Activated T-cell treated with anti-CD3 and anti-CD28 coated beads, Interleukin-2, amount 50 U/mL, for 4 hours (primary cell): ENCODE data around the gene DVL1. TPM values are rescaled to one million over a fixed set of nuclear protein-coding genes. Genes with fewer than 3 reads are reported as not detected.
A peak's percentile ranks its signal among the peaks of the same experiment; 100 is the strongest.

ENCODE experiments used
- ATAC-seq, 2 donors: fragments of 200-7000 bp; cut with Tn5 transposase; one replicate each; pipeline ENCODE4 v1.10.0; 2021
- DNase-seq: peaks from one replicate; pipeline ENCODE4 v3.0.0-alpha.2; 2020
- H3K27me3 Mint-ChIP-seq: one replicate; pipeline ENCODE4 v1.8.0; 2021; ENCODE audit warnings: low read depth, mixed read lengths
- H3K36me3 Mint-ChIP-seq: one replicate; pipeline ENCODE4 v1.8.0; 2022; ENCODE audit warnings: mixed read lengths; ENCODE audit not compliant: insufficient read depth
- H3K4me1 Mint-ChIP-seq: one replicate; pipeline ENCODE4 v1.8.0; 2021; ENCODE audit warnings: low read depth, mixed read lengths
- H3K4me3 Mint-ChIP-seq: one replicate; pipeline ENCODE4 v1.8.0; 2021; ENCODE audit warnings: mild to moderate bottlenecking, moderate library complexity, mixed read lengths
- H3K9me3 Mint-ChIP-seq: one replicate; pipeline ENCODE4 v1.8.0; 2021; ENCODE audit warnings: mixed read lengths
- total RNA-seq, 3 donors: library from RNA; stranded (reverse); gene quantifications; one replicate each; pipeline ENCODE4 v1.2.1, GENCODE V29; 2021

Gene DVL1
- total RNA-seq, 3 donors from 2014 or later, result 70.7 to 74.6 (median 72.1) TPM

DNA sequence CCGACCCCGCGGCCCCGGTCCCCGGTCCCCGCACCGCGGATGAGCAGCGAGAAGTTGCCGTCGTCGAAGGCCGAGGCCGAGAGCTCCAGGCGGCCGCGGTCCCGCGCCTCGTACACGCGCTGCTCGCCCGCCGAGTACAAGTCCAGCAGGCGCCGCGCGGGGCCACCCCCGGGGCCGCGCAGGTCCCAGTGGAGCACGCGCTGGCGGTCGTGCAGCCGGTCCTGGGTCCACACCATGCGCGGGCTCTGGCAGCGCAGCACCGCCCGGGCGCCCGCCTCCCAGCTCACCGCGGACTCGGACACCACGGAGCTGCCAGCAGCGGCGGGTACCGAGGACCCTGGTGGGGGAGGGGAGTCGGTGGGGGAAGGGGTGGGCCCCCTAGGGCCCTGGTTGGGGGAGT lies 6.2 kb upstream of the DVL1 start:
- Mint-ChIP-seq H3K4me1 (peaks cover 18% of the 10 kb centered on the region), H3K9me3 (no peaks in the 10 kb centered on the region), H3K36me3 (no peaks in the 10 kb centered on the region), H3K27me3 (peaks cover 35% of the 10 kb centered on the region), H3K4me3 (no peak overlapping the region)
- no peak for DNase-seq
- ATAC-seq, result peak in 1 of 2 donors; percentile 23

DNA sequence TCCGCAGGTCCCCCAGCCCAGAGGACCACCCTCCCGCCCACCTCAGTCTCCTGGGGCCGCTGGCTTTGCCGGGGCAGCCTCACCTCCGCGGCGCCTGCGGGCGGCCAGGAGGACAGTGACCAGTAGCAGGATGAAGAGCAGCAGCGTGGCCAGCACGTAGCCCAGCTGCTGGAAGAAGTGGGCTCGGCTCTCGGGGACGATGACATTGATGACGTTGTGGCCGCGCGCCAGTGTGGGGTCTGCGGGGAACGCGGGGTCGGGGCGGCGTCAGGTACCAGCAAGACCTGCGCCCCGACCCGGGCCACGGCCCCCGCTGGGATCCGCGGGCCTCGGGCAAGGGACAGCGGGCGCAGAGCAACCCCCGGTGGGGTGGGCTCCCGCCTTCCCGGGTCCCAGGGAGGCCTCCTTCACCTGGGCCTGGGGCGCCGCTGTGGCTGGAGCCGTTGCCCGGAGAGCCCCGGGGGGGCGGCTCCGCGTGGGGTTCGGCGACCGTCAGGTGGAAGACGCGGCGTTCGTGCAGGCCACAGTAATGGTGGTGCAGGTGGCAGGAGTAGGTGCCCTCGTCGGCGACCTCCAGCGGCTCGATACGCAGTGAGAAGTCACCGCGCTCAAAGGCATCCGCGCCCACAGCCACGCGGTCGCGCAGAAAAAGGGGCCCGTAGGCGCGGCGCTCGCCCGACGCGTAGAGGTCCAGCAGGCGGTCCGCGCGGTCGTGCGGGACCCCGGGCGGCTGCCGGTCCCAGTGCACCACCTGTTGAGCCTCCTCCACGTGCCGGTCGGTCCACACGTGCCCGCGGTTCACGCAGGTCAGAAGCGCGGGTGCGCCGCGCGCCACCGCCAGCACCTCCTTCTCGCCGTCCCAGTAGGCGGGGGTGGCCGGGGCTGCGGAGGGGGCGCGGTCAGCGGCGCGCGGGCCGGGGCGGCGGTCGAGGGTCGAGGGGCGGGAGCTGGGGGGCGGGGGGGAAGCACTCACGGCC lies 5.3 kb upstream of the DVL1 start:
- Mint-ChIP-seq H3K4me3 (no peak overlapping the region), H3K4me1 (peaks cover 18% of the 10 kb centered on the region), H3K27me3 (peaks cover 35% of the 10 kb centered on the region), H3K9me3 (no peaks in the 10 kb centered on the region), H3K36me3 (no peaks in the 10 kb centered on the region)
- ATAC-seq, result peak; percentile 19 to 27
- DNase-seq, result no peak

DNA sequence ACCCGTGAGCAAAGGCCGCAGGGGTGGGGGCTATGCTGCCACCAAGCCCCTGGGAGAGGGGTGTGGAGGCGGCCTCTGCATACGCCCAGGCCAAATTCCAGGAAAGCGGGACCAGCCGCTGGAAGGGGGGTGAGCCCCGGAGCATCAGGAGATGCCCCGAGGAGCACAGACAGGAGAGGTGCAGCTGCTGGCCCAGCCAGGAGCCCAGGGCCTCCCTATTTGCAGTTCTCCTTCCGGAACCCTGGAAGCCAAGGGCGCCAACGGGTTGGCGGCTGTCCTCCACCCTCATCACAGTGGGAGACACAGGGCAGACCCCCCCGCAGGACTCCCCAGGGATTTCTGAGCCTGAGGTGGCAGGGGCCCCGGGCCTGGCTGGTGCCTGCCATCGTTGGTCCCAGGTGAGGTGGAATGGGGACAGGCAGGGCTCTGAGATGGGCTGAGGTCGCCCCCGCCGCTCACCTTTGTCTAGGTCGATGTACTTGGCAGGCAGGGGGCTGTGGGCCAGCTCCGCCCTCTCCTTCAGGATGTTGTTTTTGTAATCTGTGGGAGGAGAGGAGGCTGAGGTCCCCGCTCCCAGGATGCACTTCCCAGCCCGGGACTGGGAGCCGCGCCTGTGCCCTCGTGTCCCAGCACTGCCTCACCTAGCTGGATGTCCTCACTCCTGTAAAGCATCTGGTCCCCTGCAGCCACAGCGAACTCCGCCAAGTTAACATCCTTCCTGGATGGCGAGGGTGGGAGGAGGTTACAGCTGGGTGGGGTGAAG lies 4.4 kb upstream of the DVL1 start:
- Mint-ChIP-seq H3K4me3 (no peak overlapping the region), H3K27me3 (peaks cover 35% of the 10 kb centered on the region), H3K4me1 (peaks cover 11% of the 10 kb centered on the region), H3K9me3 (no peaks in the 10 kb centered on the region), H3K36me3 (no peaks in the 10 kb centered on the region)
- ATAC-seq (no peak), DNase-seq (no peak)

GRCh38 chr1:1352786-1353388 lies 3.7 kb upstream of the DVL1 start:
- Mint-ChIP-seq H3K4me1 (peaks cover 11% of the 10 kb centered on the region), H3K4me3 (peak overlapping the region; percentile 56), H3K9me3 (no peaks in the 10 kb centered on the region), H3K36me3 (no peaks in the 10 kb centered on the region), H3K27me3 (peaks cover 30% of the 10 kb centered on the region)
- ATAC-seq (no peak), DNase-seq (no peak)

- no peak for DNase-seq
- Mint-ChIP-seq H3K9me3 (no peaks in the 10 kb centered on the region), H3K36me3 (no peaks in the 10 kb centered on the region), H3K27me3 (peaks cover 19% of the 10 kb centered on the region), H3K4me1 (peaks cover 21% of the 10 kb centered on the region), H3K4me3 (peak overlapping the region; percentile 56)
- no peak for ATAC-seq
These were observed 2.6 kb upstream of the DVL1 start for GRCh38 chr1:1351511-1352427.

GRCh38 chr1:1348420-1349255 lies 580 bp downstream of the DVL1 start:
- ATAC-seq (peak; percentile 39 to 41), DNase-seq (no peak)
- H3K4me3 Mint-ChIP-seq, result peak overlapping the region; percentile 81
- H3K4me1 Mint-ChIP-seq, result peaks cover 33% of the 10 kb centered on the region
- H3K9me3 Mint-ChIP-seq, result no peaks in the 10 kb centered on the region
- H3K36me3 Mint-ChIP-seq, result no peaks in the 10 kb centered on the region
- peaks cover 14% of the 10 kb centered on the region for H3K27me3 Mint-ChIP-seq

DNA sequence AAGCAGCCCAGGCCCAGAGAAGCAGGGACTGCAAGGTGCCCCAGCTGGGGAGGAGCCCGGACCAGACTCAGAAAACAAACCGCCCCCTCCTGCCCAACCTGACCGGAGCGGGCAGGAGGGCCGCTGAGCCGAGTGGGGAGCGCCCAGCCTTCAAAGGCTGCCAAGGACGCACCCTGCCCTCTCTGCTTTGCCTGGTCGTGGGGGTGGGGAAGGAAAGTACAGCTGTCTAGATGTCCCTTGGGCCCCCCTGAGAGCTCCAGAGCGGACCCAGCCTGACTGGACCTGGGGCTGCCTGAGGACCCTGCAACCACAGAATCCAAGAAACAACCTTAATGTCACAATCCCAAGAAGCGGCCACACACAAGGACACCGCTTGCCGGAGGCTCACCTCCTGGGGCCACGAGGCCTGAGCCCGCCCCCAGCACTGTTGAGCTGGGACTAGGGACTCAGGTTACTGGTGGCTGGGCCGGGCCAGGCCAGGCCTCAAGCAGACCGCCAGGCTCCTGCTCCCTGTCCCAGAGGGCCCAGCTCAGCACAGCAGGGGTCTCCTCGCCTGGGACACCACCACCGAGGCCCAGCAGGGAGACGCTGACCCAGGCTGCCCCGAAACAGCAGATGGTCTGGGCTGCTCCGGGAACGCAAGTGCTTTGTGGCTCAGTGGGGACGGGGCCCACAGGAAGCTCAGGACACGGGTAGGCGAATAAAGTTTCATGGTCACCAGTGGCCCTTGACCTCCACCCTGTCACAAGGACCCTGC lies 1.4 kb downstream of the DVL1 start:
- Mint-ChIP-seq H3K4me1 (peaks cover 31% of the 10 kb centered on the region), H3K4me3 (peak overlapping the region; percentile 81), H3K27me3 (peaks cover 9% of the 10 kb centered on the region), H3K9me3 (no peaks in the 10 kb centered on the region), H3K36me3 (no peaks in the 10 kb centered on the region)
- ATAC-seq (no peak), DNase-seq (no peak)

DNA sequence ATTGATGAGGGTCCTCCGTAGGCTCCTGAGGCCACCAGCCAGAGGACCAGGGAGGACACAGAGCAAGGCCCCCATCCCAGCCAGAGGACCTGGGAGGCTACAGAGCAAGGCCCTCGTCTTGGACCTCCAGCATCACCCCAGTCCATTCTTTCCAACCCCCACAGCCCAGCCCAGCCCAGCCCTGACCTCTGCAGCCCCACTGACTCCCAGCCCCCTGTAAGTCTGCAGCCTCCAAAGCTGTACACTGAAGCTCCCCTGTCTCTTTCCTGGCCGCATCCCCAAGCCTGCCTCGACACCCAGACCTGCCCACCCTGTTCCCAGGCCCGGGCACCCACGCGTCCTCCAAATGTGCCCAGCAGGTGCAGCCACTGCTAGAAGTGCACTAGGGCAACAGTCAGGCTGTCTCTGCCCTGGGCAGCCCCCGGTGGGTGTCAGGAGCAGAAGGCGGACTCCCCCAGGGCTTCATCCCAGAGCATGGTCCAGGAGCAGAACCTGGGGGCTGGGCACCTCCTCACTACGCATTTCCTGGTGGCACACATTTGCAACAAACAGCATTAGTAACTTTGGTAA lies 2.1 kb downstream of the DVL1 start:
- peaks cover 2% of the 10 kb centered on the region for H3K27me3 Mint-ChIP-seq
- H3K36me3 Mint-ChIP-seq, result no peaks in the 10 kb centered on the region
- DNase-seq (no peak), ATAC-seq (no peak)
- H3K4me1 Mint-ChIP-seq, result peaks cover 25% of the 10 kb centered on the region
- no peaks in the 10 kb centered on the region for H3K9me3 Mint-ChIP-seq
- peak overlapping the region; percentile 81 for H3K4me3 Mint-ChIP-seq

DNA sequence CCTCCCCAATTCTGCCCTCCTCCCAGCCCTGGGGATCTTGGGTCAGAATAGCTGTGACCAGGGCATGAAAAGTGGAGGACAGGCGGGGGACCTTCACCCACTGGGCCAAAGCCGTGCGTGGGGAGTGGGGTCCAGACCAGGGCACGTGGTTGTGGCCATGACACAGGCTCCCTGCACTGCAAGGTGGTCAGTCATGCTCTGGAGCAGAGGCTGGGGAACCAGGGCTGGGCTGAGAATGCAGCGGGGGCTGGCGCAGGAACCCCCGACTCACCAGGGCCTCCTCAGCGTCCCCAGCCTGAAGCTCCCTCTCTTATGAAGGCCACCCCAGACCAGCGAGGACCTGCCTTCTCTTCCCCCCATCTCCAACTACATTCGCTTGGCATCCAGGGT lies 2.7 kb downstream of the DVL1 start:
- Mint-ChIP-seq H3K36me3 (no peaks in the 10 kb centered on the region), H3K27me3 (no peaks in the 10 kb centered on the region), H3K4me1 (peaks cover 23% of the 10 kb centered on the region), H3K9me3 (no peaks in the 10 kb centered on the region), H3K4me3 (peak overlapping the region; percentile 81)
- no peak for DNase-seq
- no peak for ATAC-seq

DNA sequence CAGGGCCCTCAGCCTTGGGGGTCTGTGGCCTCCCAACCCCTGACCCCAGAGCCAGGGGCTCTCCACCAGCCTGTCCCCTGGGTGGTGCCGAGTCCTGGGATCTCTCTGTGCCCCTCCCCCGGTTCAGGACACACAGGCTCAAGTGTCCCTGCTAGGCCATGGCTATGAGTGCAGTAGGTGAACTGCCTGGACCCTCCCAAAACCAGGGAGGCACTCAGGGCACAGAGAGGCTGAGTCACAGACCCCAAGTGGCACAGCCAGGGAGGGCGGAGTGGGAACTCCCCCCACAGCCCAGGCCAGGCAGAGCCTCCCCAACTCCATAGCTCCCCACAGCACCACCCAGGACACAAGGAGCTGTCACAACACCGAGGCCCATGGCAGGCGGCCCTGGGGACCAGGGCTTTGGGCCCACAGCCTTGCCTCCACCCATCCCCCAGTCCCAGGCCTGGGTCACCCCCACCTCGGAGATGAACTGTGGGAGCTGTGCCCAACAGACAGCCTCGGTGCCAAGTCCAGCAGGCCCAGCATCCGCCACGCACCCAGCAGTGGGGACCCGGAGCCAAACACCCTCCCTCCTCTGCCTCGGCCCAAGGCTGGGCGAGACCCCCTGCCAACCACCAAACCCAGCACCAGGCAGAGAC lies 3.2 kb downstream of the DVL1 start:
- Mint-ChIP-seq H3K4me1 (peaks cover 23% of the 10 kb centered on the region), H3K4me3 (no peak overlapping the region), H3K27me3 (no peaks in the 10 kb centered on the region), H3K36me3 (peaks cover 4% of the 10 kb centered on the region), H3K9me3 (no peaks in the 10 kb centered on the region)
- ATAC-seq (no peak), DNase-seq (no peak)

DNA sequence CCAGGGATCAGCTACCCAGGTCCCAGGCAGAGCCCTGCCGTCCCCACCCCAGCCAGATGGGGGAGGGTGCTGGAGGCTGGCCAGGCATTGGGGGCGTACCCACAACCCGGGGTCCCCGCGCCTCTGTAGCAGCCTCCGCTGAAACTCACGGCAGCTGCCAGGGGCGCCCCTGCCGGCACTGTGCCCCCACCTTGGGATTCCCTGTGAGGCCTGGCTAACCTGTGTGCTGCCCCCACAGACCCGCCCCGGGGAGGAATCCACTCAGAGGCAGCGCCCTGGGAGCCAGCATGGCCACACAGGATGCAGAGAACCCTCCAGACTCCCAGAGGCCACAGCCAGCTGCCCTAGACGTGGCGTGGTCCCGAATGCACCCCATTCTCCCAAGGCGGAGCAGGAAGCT lies 3.8 kb downstream of the DVL1 start:
- DNase-seq, result no peak
- ATAC-seq, result no peak
- H3K27me3 Mint-ChIP-seq, result no peaks in the 10 kb centered on the region
- peaks cover 23% of the 10 kb centered on the region for H3K4me1 Mint-ChIP-seq
- peaks cover 4% of the 10 kb centered on the region for H3K36me3 Mint-ChIP-seq
- no peaks in the 10 kb centered on the region for H3K9me3 Mint-ChIP-seq
- no peak overlapping the region for H3K4me3 Mint-ChIP-seq
